Measurements from ENCODE around the gene RIMS4.

The RIMS4 gene

DNA sequence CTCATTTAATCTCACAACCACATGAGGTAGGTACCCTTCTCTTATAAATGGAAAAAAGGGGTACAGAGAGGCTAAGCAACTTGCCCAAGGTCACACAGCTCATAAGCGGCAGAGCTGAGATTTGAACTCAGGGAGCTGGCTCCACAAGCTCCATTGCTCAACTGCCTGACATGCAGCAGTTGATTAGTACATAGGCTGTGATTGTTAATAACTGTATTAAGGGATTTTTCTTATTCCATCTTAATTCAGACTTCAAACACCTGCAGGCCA lies 88.6 kb downstream of the RIMS4 start:
- no peaks in the 10 kb centered on the region for H3K79me2 ChIP-seq (ENCODE audit: insufficient read depth, low read depth)
- peaks cover 28% of the 10 kb centered on the region for H3K4me1 ChIP-seq (ENCODE audit: low read depth, poor library complexity, severe bottlenecking)
- no peak for TF ChIP-seq CTCF (conservative IDR thresholded peaks at IDR 0.05; ENCODE audit: low read depth, low read length)
- H2AFZ ChIP-seq (ENCODE audit: low read depth): no peak overlapping the region
- no peak overlapping the region for H3K4me3 ChIP-seq (IDR thresholded peaks at IDR 0.05; ENCODE audit: insufficient read depth, low read depth, low read length)
- H3K27ac ChIP-seq: no peak overlapping the region
- H4K20me1 ChIP-seq (ENCODE audit: insufficient read depth): no peaks in the 10 kb centered on the region
- no peaks in the 10 kb centered on the region for H3K36me3 ChIP-seq (ENCODE audit: insufficient read depth)
- no peak overlapping the region for H3K4me2 ChIP-seq
- H3K9ac ChIP-seq: no peak overlapping the region
- H3K27me3 ChIP-seq (ENCODE audit: insufficient read depth, low read depth): peaks cover 16% of the 10 kb centered on the region; the same call in 1 of the 2 replicates

DNA sequence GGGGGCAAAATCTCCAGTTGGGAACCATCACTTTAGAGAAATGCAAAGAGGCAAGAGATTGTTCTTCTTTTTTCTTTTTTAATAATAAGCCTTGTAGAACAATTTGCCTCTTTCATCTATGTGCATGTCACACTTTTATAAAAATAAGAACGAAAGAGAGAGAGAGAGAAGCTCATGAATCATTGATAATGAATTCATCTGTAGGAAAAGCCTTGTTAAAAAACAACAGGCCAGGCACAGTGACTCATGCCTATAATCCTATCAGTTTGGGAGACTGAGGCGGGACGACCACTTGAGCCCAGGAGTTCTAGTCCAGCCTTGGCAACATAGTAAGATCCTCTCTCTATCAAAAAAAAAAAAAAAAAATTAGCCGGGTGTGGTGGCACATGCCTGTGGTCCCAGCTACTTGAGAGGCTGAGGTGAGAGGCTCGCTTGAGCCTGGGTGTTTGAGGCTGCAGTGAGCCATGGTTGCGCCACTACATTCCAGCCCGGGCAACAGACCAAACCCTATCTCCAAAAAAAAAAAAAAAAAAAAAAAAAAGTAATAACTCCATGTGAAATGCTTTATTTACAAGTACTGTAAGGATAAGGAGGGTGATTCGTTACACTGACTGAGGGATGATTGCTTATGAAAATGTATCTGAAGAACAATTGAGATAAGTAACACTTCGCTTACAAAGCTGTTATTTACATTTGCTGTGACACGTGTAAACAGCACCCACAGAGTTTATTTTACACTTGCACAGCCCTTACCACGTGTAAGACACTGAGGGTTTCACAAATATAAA lies 89.2 kb downstream of the RIMS4 start:
- Histone ChIP-seq H3K9ac (no peak overlapping the region), H3K79me2 (ENCODE audit: insufficient read depth, low read depth) (no peaks in the 10 kb centered on the region), H3K4me1 (ENCODE audit: low read depth, poor library complexity, severe bottlenecking) (peaks cover 28% of the 10 kb centered on the region), H2AFZ (ENCODE audit: low read depth) (no peak overlapping the region), H3K27ac (no peak overlapping the region), H3K4me2 (no peak overlapping the region), H3K27me3 (ENCODE audit: insufficient read depth, low read depth) (peaks cover 18% of the 10 kb centered on the region; the same call in 1 of the 2 replicates), H3K36me3 (ENCODE audit: insufficient read depth) (no peaks in the 10 kb centered on the region), H4K20me1 (ENCODE audit: insufficient read depth) (no peaks in the 10 kb centered on the region), H3K4me3 (IDR thresholded peaks at IDR 0.05; ENCODE audit: insufficient read depth, low read depth, low read length) (no peak overlapping the region)
- TF ChIP-seq CTCF (conservative IDR thresholded peaks at IDR 0.05; ENCODE audit: low read depth, low read length): no peak

GRCh38 chr20:44720621-44720996 lies 89.7 kb downstream of the RIMS4 start:
- no peaks in the 10 kb centered on the region for H3K36me3 ChIP-seq (ENCODE audit: insufficient read depth)
- no peak overlapping the region for H3K4me3 ChIP-seq (IDR thresholded peaks at IDR 0.05; ENCODE audit: insufficient read depth, low read depth, low read length)
- H3K27me3 ChIP-seq (ENCODE audit: insufficient read depth, low read depth): peaks cover 24% of the 10 kb centered on the region
- no peak for TF ChIP-seq CTCF (conservative IDR thresholded peaks at IDR 0.05; ENCODE audit: low read depth, low read length)
- peaks cover 24% of the 10 kb centered on the region for H3K4me1 ChIP-seq (ENCODE audit: low read depth, poor library complexity, severe bottlenecking)
- no peaks in the 10 kb centered on the region for H3K79me2 ChIP-seq (ENCODE audit: insufficient read depth, low read depth)
- H4K20me1 ChIP-seq (ENCODE audit: insufficient read depth): no peaks in the 10 kb centered on the region
- no peak overlapping the region for H3K9ac ChIP-seq
- no peak overlapping the region for H3K27ac ChIP-seq
- H2AFZ ChIP-seq (ENCODE audit: low read depth): no peak overlapping the region
- no peak overlapping the region for H3K4me2 ChIP-seq

DNA sequence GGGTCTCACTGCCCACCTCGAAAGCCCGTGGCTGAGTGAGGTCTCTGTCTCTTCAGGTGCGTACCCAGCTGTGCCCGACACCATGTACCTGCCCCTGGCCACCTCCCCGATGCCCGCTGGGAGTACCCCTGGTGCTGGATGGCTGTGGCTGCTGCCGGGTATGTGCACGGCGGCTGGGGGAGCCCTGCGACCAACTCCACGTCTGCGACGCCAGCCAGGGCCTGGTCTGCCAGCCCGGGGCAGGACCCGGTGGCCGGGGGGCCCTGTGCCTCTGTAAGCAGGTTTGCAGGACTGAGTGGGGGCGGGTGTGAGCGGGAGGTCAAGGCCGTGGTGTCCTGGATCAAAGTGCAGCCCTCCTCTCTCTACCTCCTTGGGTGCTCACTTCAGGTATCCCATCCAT lies 90.5 kb downstream of the RIMS4 start:
- Histone ChIP-seq H3K27ac (no peak overlapping the region), H4K20me1 (ENCODE audit: insufficient read depth) (no peaks in the 10 kb centered on the region), H3K4me2 (no peak overlapping the region), H3K4me3 (IDR thresholded peaks at IDR 0.05; ENCODE audit: insufficient read depth, low read depth, low read length) (no peak overlapping the region), H3K4me1 (ENCODE audit: low read depth, poor library complexity, severe bottlenecking) (peaks cover 21% of the 10 kb centered on the region), H2AFZ (ENCODE audit: low read depth) (no peak overlapping the region), H3K9ac (no peak overlapping the region), H3K36me3 (ENCODE audit: insufficient read depth) (no peaks in the 10 kb centered on the region), H3K79me2 (ENCODE audit: insufficient read depth, low read depth) (no peaks in the 10 kb centered on the region), H3K27me3 (ENCODE audit: insufficient read depth, low read depth) (peaks cover 32% of the 10 kb centered on the region)
- no peak for TF ChIP-seq CTCF (conservative IDR thresholded peaks at IDR 0.05; ENCODE audit: low read depth, low read length)
